Panc1 (cell line): ENCODE measurements around the gene EZH2.

Source experiments
- CTCF ChIP-seq: fragments of 450-650 bp; IDR thresholded peaks from 2 replicates; pipeline ENCODE4 v1.5.1; 2017; ENCODE audit warnings: mild to moderate bottlenecking
- TCF7L2 ChIP-seq: IDR thresholded peaks from 2 replicates; pipeline ENCODE4 v1.6.1; 2011; ENCODE audit warnings: mild to moderate bottlenecking, low read depth, low read length, inconsistent platforms

- TF ChIP-seq TCF7L2 = no peak
- TF ChIP-seq CTCF = no peak
These were observed 21.6 kb downstream of the EZH2 start for GRCh38 chr7:148862481-148862880.
